Nucleus accumbens (tissue), 56 donors: Measurements from ENCODE around the gene CAPN10.
A peak's percentile ranks its signal among the peaks of the same experiment; 100 is the strongest.
"Not testable (repeated sequence)": the region's sequence is repeated elsewhere in the genome, so short reads cannot be mapped to it uniquely, and the experiment has no call there.

Experiments used
- DNase-seq, 56 donors: peaks; one replicate each; lab custom pipeline; 2025; lab: John Stamatoyannopoulos, UW

CAPN10 gene

DNA sequence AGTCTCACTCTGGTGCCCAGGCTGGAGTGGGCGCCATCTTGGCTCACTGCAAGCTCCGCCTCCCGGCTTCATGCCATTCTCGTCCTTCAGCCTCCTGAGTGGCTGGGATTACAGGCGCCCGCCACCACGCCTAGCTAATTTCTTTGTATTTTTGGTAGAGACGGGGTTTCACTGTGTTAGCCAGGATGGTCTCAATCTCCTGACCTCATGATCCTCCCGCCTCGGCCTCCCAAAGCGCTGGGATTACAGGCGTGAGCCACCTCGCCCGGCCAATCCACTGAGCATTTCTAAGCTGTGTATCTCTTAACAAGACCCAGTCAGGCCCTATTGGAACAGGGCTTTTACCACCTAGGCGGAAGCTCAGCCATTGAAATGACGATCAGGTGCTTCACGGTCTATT, 23.3 kb upstream of the CAPN10 start:
- DNase-seq = not testable (repeated sequence)

DNA sequence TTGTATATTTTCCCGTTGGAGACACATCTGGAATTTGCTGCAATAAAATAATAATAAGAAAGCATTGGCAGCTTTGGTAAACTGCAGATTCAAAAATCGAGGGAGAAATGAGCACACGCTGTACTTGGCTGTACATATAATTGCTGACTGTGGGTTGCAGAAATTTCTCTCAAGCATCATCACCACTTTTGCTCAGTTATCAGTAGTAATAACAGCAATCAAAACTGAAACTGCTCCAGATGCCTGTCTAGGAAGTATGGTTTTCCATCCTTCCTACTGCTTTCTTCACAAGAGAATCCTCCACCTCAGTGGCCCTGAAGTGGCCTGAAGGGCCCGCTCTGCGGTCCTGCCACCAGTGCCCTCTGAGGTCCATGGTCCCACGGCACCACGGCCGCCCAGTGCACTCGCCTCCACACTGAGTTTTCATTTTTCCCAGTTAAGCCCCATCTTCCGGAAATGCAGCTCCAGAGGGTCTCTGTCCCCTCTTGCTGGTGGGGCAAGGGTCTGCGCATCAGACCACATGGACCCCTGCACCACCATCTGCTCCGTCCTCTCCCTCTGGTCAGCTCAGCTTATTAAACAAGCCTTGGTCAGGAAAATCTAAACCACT, 22.5 kb upstream of the CAPN10 start:
- DNase-seq = no peak

DNA sequence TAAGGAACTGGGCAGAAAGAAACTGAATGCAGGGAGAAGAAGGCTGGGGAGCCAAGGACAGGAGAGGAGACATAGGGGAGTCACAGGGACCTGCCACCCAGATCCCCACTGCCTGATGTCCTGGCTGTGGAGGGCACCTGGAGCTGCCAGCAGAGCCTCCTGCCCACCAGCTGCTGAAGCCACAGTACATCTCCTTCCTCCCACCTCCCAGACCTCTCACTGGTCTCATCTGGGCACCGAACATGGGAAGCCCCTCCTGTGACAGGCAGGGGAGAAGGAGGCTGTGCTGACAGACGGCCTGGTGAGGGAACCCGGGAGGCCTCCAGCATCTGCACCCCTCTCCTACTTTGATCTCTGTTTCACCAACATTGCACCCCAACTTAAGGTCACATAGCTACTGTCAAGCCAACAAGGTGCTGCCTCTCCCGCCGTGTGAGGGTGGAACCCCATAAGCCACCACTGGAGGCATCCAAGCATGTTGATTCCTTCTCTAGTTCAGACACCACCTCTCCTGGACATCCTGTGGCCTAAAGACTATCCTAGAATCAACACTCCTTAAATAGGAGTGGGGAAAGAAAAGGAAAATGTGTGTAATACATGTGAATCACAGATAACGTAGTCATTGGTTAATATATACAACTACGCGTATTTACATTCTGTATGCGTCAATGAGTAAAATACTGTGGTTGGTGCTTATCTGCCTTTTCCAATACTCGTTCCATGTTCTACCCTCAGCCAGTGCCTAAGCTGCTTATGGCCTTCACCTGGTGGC, 21.8 kb upstream of the CAPN10 start:
- no peak for DNase-seq

DNA sequence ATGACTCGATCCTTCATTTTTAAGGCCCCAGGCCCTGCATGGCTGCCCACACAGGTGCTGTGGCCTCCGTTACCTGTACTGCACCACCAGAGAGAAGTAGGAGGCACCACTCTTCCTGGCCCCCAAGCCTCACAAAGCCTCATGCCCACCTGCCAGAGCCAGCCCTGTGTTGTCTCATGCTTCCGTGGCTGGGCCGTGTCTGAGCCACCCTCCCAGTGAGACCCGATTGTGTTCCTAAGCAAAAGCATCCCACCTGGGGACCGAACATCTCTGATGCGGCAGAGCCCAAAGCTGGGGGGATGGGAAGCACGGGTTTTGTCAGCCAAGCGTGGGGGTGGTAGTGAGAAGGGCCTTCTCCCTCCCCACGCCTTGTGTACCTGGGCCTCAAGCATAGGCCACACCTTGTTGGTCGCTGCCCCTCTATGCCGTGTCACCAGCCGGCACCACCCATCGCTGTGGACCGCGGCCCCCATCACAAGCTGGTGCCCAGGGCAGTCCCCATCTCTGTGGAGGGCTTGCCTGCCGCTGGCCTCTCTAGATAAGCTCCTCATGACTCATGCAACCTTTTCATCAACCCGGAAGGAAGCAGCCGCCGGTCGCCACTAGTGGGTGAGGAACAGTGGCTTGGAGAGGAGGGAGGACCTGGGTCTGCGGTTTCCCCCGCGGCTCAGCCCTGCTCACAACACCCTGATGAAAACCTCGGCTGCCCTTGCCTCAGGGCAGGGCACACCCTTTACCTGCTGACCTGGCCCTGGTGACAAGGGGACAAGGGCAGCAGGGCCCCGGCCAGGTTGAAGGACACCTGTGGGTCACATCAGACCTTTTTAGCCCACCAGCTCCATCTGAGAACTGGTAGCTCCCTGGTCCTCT, 21.0 kb upstream of the CAPN10 start:
- DNase-seq = peak in 7 of 56 donors; percentile 23 to 51 (median 44)

DNA sequence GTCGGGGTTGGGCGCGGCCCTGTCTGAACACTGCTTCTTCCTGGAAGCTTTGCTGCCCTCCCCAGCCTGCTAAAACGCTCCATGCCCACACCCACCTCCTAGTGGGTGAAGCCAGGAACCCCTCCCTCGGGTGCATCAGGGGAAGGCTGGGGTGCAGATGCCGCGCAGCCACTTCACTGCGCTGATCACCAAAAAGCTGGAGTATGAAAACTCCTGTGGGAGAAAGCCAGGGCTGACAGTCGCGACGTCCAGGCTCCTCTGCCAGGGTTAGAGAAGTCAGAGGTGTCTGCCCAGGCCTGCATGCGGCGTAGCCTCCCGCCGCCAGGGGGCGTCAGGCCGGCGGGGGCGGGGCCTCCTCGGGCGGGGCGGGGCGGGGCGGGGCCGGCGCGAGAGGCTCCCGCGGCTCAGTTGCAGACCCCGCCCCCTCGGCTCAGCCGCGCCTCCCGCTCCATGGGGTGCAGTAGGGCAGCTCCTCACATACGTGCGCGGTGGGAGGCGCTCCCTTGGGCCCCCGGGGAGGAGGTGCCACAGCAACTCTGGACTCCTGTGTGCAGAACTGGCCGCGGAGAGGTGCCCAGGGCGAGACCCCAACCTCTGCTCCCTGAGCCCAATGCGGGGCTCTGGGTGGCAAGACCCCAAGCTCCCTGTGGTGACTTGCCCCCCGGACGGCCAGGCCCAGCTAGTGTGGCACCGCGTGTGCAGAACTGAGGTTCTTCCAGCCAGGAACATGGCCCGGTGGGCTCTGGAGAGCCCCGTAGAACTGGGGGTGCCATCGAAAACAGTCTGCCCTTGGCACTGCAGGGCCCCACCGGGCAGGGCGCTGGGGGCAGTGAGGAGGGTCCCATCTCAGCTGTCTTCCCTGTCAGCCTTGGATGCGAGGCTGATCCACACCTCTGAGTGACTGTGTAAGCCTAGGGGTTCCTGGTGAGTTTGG, 20.1 kb upstream of the CAPN10 start:
- DNase-seq = peak in 55 of 56 donors; percentile 27 to 91 (median 77)

DNA sequence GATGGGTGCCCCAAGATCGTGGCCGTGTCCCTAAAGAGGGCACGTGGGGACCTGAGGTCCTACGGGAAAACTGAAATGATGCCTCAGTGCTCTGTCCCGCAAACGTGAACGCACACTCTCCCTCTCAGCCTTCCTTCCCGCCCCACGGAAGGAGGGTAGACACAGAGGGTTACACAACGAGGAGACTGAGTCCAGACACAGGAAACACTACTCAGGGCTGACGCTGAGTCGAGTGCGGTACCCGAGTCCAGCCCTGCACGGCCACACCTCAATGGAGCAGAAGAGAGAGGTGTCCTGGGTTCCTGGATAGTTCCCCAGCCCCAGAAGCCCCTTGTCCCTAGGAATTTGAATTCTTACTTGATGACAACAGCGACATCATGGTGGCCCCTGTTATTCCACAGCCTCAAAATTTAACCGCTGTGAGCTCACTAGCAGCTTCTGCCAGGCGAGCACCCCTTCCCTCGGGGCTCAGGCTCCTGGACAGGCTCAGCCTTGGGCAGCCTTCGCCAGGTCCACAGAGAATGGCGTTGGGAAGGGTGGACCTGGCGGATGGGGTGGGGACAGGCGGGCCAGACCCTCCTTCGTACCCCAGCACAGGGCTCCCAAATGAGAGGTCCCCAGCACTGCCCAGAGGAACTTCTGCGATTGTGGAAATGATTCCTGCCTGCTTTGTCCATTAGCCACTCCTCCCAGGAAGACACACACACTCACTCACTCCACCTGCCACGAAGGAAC, 19.2 kb upstream of the CAPN10 start:
- DNase-seq = no peak

DNA sequence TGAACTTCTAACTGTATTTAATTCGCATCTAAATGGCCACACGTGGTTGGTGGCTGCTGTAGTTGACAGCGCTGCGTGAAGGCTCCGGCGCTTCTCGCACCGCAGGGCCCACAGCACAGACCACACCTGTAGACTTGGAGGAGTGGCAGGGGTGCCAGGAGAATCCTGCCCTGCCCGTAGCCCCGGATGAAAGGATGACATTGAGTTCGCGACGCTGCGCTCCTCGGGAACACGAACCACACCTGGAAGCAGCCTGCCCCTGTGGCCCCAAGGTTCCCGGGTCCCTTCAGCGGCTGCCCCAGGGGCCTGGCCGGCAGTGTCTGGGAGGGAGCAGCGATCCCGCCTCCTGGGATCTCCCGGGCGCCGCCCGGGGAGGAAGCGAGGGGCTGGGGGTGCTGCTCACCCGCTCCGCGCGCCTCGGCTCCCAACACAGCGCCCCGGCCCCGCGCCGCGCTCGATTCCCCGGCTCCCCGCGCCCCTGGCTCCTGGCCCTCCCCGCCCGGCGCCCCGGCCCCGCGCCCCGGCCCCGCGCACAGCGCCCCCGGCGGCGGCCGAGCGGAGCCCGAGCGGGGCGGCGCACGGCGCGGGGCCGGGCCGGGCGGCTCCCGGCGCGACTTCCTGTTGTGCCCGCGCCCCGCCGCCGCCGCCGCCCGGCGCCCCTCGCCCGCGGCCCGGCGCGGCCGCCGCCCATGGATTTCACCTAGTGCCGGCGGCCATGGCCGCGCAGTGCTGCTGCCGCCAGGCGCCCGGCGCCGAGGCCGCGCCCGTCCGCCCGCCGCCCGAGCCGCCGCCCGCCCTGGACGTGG, 18.5 kb upstream of the CAPN10 start, which contains the start of gene RNPEPL1:
RNPEPL1 (plus strand) TSS at position 613 of the 806 bp plus-strand sequence; CDS start at position 716, 103 bp downstream.
- peak in 12 of 56 donors; percentile 23 to 69 (median 40) for DNase-seq

DNA sequence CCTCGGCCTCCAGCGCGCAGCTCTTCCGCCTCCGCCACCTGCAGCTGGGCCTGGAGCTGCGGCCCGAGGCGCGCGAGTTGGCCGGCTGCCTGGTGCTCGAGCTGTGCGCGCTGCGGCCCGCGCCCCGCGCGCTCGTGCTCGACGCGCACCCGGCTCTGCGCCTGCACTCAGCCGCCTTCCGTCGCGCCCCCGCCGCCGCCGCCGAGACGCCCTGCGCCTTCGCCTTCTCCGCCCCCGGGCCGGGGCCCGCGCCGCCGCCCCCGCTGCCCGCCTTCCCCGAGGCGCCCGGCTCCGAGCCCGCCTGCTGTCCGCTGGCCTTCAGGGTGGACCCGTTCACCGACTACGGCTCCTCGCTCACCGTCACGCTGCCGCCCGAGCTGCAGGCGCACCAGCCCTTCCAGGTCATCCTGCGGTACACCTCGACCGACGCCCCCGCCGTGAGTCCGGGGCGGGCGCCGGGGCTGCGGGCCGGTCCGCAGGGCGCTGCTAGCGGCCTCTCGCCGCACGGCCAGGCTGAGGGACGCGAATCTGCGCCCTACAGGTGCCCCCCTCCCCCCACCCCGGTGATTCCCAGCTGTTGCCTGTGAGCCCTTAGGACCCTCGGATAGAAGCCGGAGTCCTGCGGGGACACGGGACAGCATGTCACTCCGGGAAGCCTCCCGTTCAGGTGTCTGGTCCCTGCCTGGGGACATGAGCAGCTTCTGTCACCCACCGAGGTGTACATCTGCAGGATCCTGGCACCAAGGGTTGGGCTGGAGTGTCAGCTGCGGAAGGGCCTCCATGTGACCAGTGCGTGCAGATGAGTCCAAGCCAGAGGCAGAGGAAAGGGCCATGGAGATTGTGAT, 17.6 kb upstream of the CAPN10 start:
- DNase-seq = peak in 42 of 56 donors; percentile 26 to 77 (median 44)

DNA sequence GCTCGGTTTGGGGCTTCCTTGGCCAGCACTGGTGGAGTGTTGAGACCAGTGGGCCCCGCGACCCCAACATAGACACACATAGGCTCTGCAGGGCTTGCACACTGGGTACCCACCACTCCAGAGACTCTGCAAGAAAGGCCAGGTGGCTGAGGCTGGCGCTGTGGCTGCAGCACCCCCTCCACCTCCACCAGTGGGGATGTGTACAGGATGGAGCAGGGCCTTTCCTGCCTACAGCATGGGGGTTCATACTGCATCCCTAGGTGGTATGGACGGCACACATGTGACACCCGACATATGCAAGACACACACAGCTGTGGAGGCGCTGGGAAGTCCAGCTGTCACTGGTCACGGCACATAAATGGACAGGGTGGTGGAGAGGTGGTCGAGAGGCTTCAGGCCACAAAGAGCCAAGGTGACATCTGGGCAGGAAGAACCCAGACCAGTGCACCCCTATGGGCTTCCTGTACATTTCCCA, 17.0 kb upstream of the CAPN10 start:
- DNase-seq = no peak

DNA sequence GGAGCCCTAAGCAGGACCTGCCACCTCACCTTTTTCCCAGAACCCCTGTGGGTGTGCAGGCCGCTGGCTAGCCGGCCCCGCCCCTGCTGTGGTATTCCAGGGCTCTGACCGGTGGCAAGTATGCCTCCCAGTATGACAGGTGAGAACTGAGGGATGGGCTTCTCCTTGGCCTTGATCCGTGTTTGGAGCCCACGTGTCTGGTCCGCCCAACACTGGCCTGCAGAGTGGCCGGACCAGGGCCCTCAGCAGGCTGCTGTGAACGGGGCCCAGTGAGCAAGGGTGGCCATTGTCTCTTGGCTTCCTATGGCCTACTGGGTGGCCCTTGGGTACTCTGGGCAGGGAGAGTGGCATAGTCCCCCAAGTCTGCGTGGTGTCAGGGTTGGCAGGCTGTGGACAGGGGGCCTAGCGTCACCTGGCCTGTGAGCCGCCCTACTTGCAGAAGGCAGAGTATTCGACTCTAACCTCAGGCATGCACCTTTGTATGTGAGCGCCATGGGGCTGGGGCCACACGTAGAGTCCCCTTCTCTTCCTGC, 16.5 kb upstream of the CAPN10 start:
- DNase-seq = no peak

DNA sequence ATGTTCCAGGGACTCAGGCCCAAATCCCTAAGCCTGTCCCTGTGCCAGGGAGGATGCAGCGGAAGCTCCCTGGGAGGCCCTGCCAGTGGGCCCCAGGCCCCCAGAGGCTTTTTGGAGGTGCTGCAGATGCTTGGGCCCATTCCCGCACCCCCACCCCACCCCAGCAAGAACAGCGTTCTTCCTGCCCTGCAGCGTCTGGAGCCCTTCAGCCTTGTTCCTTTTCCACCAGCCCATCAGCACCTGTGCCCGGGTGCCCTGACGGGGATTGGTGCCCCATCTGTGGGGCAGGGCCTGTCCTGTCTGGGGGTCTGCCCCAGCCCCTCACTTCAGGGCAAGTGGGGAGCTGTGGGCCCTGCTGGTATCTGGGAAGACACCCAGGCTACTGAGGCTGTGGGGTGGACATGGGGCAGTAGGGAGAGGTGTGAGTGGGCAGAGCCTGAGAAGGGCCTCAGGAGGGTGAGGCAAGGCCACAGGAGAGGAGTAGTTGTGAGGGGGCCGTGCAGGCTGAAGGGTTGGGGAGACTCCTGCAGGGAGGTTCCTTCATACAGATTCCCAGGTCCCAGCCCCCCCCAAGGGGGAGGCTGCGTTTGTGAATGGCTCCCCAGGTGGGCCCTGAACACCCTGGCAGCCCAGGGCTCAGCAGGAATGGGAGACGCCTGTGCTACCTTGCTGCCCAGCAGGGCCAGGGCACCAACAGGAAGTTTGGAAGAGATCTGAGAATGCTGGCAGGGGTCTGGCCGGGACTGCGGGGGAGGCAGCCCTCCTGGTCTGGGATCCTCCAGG, 15.8 kb upstream of the CAPN10 start:
- DNase-seq = no peak

DNA sequence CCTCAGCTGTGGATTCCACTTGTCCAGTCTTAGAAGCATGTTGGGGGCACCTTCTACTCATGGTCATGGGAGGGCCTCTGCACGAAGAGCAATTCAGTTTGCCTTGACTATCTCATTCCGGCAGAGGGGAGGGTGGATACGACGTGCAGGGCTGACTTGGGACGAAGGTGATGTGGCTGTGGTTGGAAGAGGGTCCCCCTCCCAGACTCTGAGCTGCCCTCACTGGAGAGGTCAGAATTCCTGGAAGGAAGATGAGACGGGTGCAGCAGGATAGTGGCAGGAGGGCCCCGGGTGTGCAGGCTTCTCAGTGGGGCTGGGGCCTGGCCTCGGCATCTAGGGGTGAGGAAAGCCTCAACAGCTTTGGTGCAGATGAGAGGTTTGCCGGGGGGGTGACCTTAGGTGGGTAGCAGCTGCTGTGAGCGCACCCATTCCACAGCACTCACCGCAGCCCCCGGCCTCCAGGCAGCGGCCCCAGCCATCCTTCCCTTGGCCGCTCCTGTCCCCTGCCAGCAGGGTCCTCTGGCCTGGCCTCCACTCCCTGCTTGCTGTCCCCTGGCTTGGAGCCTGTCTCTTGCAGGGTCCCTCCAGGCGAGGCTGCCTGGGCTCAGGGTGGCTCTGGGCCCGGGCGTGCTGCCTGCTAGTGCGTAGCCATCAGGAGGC, 15.1 kb upstream of the CAPN10 start:
- no peak for DNase-seq

DNA sequence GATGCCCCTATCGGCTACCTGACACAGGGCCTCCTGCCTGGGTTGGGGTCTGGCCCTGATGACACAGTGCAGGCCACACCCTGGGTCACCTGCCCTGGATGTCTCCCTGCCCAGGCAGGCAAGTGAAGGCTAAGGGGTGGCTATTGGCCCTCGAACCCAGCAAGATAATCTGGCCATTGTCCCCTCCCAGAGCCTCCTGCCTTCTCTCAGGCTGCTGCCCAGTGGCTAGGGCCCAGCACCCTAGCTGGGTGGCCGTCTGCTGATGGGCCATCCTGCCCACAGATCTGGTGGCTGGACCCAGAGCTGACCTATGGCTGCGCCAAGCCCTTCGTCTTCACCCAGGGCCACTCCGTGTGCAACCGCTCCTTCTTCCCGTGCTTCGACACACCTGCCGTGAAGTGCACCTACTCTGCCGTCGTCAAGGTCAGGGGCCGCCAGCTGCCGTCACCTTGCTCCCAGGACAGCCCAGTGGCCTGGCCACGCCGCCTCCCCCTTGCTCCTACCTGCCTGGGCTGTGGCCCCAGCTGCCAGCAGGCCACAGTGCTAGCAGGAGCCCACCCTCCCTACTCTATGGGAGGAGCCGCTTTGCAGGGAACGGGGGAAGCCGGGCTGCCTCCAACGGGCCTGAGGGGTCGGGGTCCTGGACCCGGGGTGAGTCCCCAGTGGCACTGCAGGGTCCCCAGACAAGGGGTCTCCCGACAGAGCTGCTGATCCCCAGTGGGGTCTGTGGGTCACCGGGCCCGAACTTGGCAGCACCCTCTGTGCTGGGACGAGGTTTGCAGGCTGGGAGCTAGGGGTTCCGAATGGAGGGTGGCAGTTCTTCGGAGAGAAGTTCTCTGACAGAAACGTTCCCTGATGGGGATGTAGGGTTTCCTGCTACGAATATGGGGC, 14.1 kb upstream of the CAPN10 start:
- no peak for DNase-seq

DNA sequence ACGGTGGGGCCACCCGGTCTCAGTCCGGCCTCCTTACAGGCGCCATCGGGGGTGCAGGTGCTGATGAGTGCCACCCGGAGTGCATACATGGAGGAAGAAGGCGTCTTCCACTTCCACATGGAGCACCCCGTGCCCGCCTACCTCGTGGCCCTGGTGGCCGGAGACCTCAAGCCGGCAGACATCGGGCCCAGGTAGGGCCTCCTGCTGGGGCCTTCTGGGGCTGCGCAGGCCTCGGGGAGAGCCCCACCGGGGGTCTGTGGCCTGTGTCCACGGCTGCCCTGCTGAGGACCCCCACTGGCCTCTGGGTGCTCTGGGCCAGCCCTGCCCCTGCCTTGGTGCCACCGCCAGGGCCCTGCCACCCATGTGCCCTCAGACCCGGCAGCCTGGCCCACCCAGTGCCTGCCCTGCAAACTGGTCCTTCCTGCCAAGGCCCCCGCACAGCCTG, 13.4 kb upstream of the CAPN10 start:
- no peak for DNase-seq
